IMR-90 (cell line): ENCODE results near the gene GATA2. TPM values are rescaled to one million over a fixed set of nuclear protein-coding genes. Genes with fewer than 3 reads are reported as not detected.

Experiments
- ATAC-seq: fragments of 200-7000 bp; cut with Tn5 transposase; 2 replicates; pipeline ENCODE4 v1.9.1; 2020; ENCODE audit warnings: low read depth, mild to moderate bottlenecking, moderate library complexity
- BruUV-seq: library from RNA; stranded (reverse); fragments of 400-500 nt; replicated peaks from 2 replicates; lab custom pipeline; 2021; lab: Mats Ljungman, UMichigan
- CTCF ChIA-PET: fragments of 300-600 bp; formaldehyde crosslinking; extraction: SDS; loops from one replicate; lab custom pipeline; 2021; ENCODE audit warnings: antibody characterized with exemption; lab: Yijun Ruan, JAX
- POLR2A ChIA-PET: fragments of 300-600 bp; sonication (Branson Sonifier 250); formaldehyde crosslinking; loops from one replicate; lab custom pipeline; 2022; ENCODE audit warnings: antibody characterized with exemption; ENCODE audit not compliant: unreplicated experiment; lab: Charles Lee
- DNase-seq: peaks from one replicate; pipeline ENCODE4 v3.0.0; 2013
- H2AFZ ChIP-seq: replicated peaks from 2 replicates; pipeline ENCODE3; 2013; ENCODE audit warnings: low read length, mild to moderate bottlenecking; ENCODE audit not compliant: poor library complexity
- H2AK5ac ChIP-seq: 2 replicates; pipeline ENCODE4 v1.6.1; 2013; ENCODE audit warnings: low read depth, low read length, inconsistent platforms
- H2AK9ac ChIP-seq: replicated peaks from 2 replicates; pipeline ENCODE3; 2013; ENCODE audit warnings: mild to moderate bottlenecking, low read depth, low read length, moderate library complexity; ENCODE audit not compliant: poor library complexity
- H2BK120ac ChIP-seq: 2 replicates; pipeline ENCODE4 v1.6.1; 2013; ENCODE audit warnings: low read depth, low read length, inconsistent platforms
- H2BK15ac ChIP-seq: 3 replicates; pipeline ENCODE4 v1.6.1; 2013; ENCODE audit warnings: low read depth, low read length, inconsistent platforms
- H2BK20ac ChIP-seq: 2 replicates; pipeline ENCODE4 v1.6.1; 2013; ENCODE audit warnings: low read depth, mild to moderate bottlenecking, inconsistent platforms, low read length, moderate library complexity
- H2BK5ac ChIP-seq: 2 replicates; pipeline ENCODE4 v1.6.1; 2013; ENCODE audit warnings: mild to moderate bottlenecking, low read depth, low read length, inconsistent platforms; ENCODE audit not compliant: poor library complexity, severe bottlenecking
- H3K14ac ChIP-seq: replicated peaks from 2 replicates; pipeline ENCODE4 v1.6.1; 2013; ENCODE audit warnings: low read depth, low read length, inconsistent platforms
- H3K18ac ChIP-seq: 2 replicates; pipeline ENCODE4 v1.6.1; 2013; ENCODE audit warnings: low read depth, low read length, control low read depth
- H3K23ac ChIP-seq: 2 replicates; pipeline ENCODE4 v1.6.1; 2013; ENCODE audit warnings: low read depth, low read length, inconsistent platforms
- H3K27ac ChIP-seq: 2 replicates; pipeline ENCODE4 v1.5.1; 2013; ENCODE audit warnings: mild to moderate bottlenecking, control low read depth, low read length; ENCODE audit not compliant: insufficient read depth
- H3K27me3 ChIP-seq: 2 replicates; pipeline ENCODE4 v1.6.1; 2013; ENCODE audit warnings: low read length; ENCODE audit not compliant: control insufficient read depth, insufficient read depth
- H3K36me3 ChIP-seq: 2 replicates; pipeline ENCODE4 v1.6.1; 2013; ENCODE audit warnings: low read length, mixed read lengths; ENCODE audit not compliant: control insufficient read depth, insufficient read depth
- H3K4ac ChIP-seq: 2 replicates; pipeline ENCODE4 v1.6.1; 2013; ENCODE audit warnings: low read depth, low read length, inconsistent platforms
- H3K4me1 ChIP-seq: 2 replicates; pipeline ENCODE4 v1.6.1; 2013; ENCODE audit warnings: low read length, mixed read lengths; ENCODE audit not compliant: control insufficient read depth, insufficient read depth
- H3K4me2 ChIP-seq: 2 replicates; pipeline ENCODE4 v1.6.1; 2013; ENCODE audit warnings: low read depth, mild to moderate bottlenecking, control low read depth, low read length, moderate library complexity
- H3K4me3 ChIP-seq: 2 replicates; pipeline ENCODE4 v1.5.1; 2013; ENCODE audit warnings: low read depth, mild to moderate bottlenecking, control low read depth, low read length, moderate library complexity; ENCODE audit not compliant: insufficient read depth
- H3K56ac ChIP-seq: 2 replicates; pipeline ENCODE4 v1.6.1; 2013; ENCODE audit warnings: low read length, inconsistent platforms; ENCODE audit not compliant: insufficient read depth; ENCODE audit errors: extremely low read depth
- H3K79me1 ChIP-seq, 2 experiments: 2 replicates each; pipeline ENCODE4 v1.6.1; 2013; ENCODE audit warnings: low read length in 2 of 2, inconsistent platforms in 1 of 2, low read depth in 1 of 2
- H3K9ac ChIP-seq: 2 replicates; pipeline ENCODE4 v1.6.1; 2013; ENCODE audit warnings: low read depth, low read length, control low read depth
- H3K9me1 ChIP-seq: 2 replicates; pipeline ENCODE4 v1.6.1; 2013; ENCODE audit warnings: low read length, inconsistent platforms; ENCODE audit not compliant: insufficient read depth
- H3K9me3 ChIP-seq: 2 replicates; pipeline ENCODE4 v1.6.1; 2013; ENCODE audit warnings: low read length; ENCODE audit not compliant: control insufficient read depth, insufficient read depth
- H4K20me1 ChIP-seq: 2 replicates; pipeline ENCODE4 v1.6.1; 2013; ENCODE audit warnings: low read length, inconsistent platforms; ENCODE audit not compliant: insufficient read depth
- H4K5ac ChIP-seq: 2 replicates; pipeline ENCODE4 v1.6.1; 2013; ENCODE audit warnings: mild to moderate bottlenecking, low read depth, low read length, control low read depth
- H4K8ac ChIP-seq, 2 experiments: 2 replicates each; pipeline ENCODE4 v1.6.1; 2013; ENCODE audit warnings: low read depth in 2 of 2, low read length in 2 of 2, control low read depth in 1 of 2, inconsistent platforms in 1 of 2
- H4K91ac ChIP-seq: 2 replicates; pipeline ENCODE4 v1.6.1; 2013; ENCODE audit warnings: low read depth, low read length, inconsistent platforms; ENCODE audit not compliant: insufficient read depth
- BHLHE40 ChIP-seq: fragments of 150-350 bp; IDR thresholded peaks from 2 replicates; pipeline ENCODE4 v1.6.1; 2016; ENCODE audit warnings: mild to moderate bottlenecking, low read depth, low read length
- CEBPB ChIP-seq: IDR thresholded peaks from 2 replicates; pipeline ENCODE4 v1.6.1; 2012; ENCODE audit warnings: low read depth, low read length, improper control_type of control experiment
- CHD1 ChIP-seq: IDR thresholded peaks from 2 replicates; pipeline ENCODE4 v1.6.1; 2012; ENCODE audit warnings: low read depth, low read length, improper control_type of control experiment
- FOS ChIP-seq: fragments of 150-350 bp; IDR thresholded peaks from 2 replicates; pipeline ENCODE4 v1.6.1; 2016; ENCODE audit warnings: low read depth, low read length
- MAFK ChIP-seq: IDR thresholded peaks from 2 replicates; pipeline ENCODE4 v1.6.1; 2012; ENCODE audit warnings: low read depth, low read length, improper control_type of control experiment
- MAZ ChIP-seq: IDR thresholded peaks from 2 replicates; pipeline ENCODE4 v1.6.1; 2012; ENCODE audit warnings: low read depth, mild to moderate bottlenecking, low read length, improper control_type of control experiment, moderate library complexity, borderline replicate concordance
- MXI1 ChIP-seq: IDR thresholded peaks from 2 replicates; pipeline ENCODE4 v1.6.1; 2012; ENCODE audit warnings: low read depth, mild to moderate bottlenecking, low read length, moderate library complexity, borderline replicate concordance
- NFE2L2 ChIP-seq: fragments of 150-350 bp; IDR thresholded peaks from 2 replicates; pipeline ENCODE4 v1.6.1; 2016; ENCODE audit warnings: low read depth, mild to moderate bottlenecking, low read length
- POLR2A ChIP-seq: IDR thresholded peaks from 2 replicates; pipeline ENCODE4 v1.6.1; 2012; ENCODE audit warnings: mild to moderate bottlenecking, low read depth, low read length
- RAD21 ChIP-seq: IDR thresholded peaks from 2 replicates; pipeline ENCODE4 v1.6.1; 2012; ENCODE audit warnings: low read length, improper control_type of control experiment
- RCOR1 ChIP-seq: IDR thresholded peaks from 2 replicates; pipeline ENCODE4 v1.6.1; 2012; ENCODE audit warnings: mild to moderate bottlenecking, low read length, improper control_type of control experiment; ENCODE audit not compliant: insufficient replicate concordance
- RFX5 ChIP-seq: IDR thresholded peaks from 2 replicates; pipeline ENCODE4 v1.8.0; 2012; ENCODE audit warnings: low read depth, mild to moderate bottlenecking, low read length, moderate library complexity
- SMC3 ChIP-seq: fragments of 150-350 bp; IDR thresholded peaks from 2 replicates; pipeline ENCODE4 v1.6.1; 2016; ENCODE audit warnings: low read depth, mild to moderate bottlenecking, antibody characterized with exemption, low read length, moderate library complexity
- WGBS, 2 experiments: methylation state at CpG; one replicate each; pipeline versions ENCODE4 v1.1.5 to v1.1.7; 2013; ENCODE audit warnings: missing lambda C conversion rate in 2 of 2; ENCODE audit not compliant: insufficient read length in 1 of 2; ENCODE audit errors: extremely low coverage in 2 of 2; 5-methylcytosine and 5-hydroxymethylcytosine counted together
- dilution Hi-C: fragments of 300-500 bp; cut with HindIII; formaldehyde crosslinking; loops from one replicate; pipeline ENCODE4 v1.14.3; 2018; ENCODE audit warnings: low sequenced_read_pairs; ENCODE audit not compliant: unreplicated experiment
- in situ Hi-C: fragments of 300-500 bp; cut with MboI; formaldehyde crosslinking; loops from 3 replicates; pipeline ENCODE4 v1.14.3; 2019; ENCODE audit warnings: low sequenced_read_pairs, inconsistent platforms, mixed read lengths
- intact Hi-C: fragments of 100-400 bp; cut with micrococcal nuclease; formaldehyde crosslinking; loops from 2 replicates; pipeline ENCODE4 v1.10.0; 2022
- polyA plus RNA-seq, 3 experiments: library from polyadenylated mRNA; depleted of rRNA; stranded (reverse); fragments of >200 nt; gene quantifications; 2 replicates each; pipeline ENCODE4 v1.2.3, GENCODE V29; 2012; ENCODE audit warnings: low replicate concordance in 1 of 3
- total RNA-seq: library from RNA; depleted of rRNA; stranded (reverse); fragments of >200 nt; gene quantifications from 2 replicates; pipeline ENCODE4 v1.2.3, GENCODE V29; 2012
- TF ChIP-seq, protein P1 (sequence below): conservative IDR thresholded peaks from 2 replicates; pipeline ENCODE4 v1.5.1; 2012; ENCODE audit warnings: mild to moderate bottlenecking, low read depth, low read length, improper control_type of control experiment
- TF ChIP-seq, protein P2 (sequence below): fragments of 150-350 bp; IDR thresholded peaks from 2 replicates; pipeline ENCODE4 v1.6.1; 2017; ENCODE audit warnings: mild to moderate bottlenecking, antibody characterized with exemption, low read length, low read depth

Gene GATA2
- total and polyA plus RNA-seq, 2 of the 4 experiments (the other 2 are of a cell fraction), result 2.2 to 13.5 TPM

DNA sequence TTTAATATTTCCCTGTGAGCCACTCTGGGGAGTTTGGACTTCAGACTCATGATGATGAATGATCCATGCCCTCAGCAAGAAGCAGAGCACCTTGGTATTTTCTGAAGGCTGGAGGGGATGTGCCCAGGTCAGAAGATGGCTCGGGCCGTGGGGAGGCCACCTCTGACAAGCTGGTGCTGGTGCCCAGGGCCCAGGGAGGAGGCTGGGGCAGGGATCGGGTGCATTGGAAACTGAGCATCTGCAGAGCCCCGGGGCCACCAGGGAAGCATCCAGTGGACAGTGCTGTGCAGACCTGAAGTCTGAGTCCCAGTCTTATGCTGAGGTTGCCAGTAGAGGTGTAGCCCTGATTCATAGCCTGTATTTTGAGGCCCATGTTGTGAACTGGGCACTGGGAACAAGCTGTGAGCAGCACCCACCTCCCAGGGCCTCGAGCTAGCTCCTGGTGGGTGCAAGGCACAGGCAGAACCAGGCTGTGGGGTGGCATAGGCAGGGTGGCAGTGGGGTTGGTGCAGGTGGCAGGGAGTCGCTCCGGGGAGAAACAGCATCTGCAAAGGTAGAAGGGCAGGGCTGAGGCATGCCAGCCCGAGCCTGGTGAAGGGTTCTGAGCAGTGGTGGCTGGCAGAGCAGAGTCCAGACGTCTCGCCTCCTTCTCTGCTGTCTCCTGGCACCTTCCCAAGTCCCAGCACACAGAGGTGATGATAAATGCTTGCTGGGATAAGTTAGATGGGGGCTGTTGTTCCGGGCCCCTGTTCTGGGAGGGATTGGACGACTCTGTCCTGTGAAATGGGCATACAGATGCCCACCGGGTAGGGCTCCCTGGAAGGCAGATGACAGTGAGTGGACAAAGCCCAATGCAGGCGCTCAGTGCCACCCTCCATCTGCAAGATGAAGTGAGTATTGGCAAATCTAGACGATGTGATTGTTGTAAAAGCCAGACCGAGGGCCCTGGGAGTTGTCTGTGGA, 36.9 kb downstream of the GATA2 start:
- Histone ChIP-seq H3K4me2 (no peak overlapping the region), H2BK5ac (no peak overlapping the region), H3K36me3 (no peaks in the 10 kb centered on the region), H3K56ac (no peak overlapping the region), H4K91ac (no peak overlapping the region), H3K27me3 (peaks cover 76% of the 10 kb centered on the region), H3K4me1 (no peaks in the 10 kb centered on the region), H3K27ac (no peak overlapping the region), H3K9me1 (no peaks in the 10 kb centered on the region), H2BK20ac (no peak overlapping the region), H3K4me3 (no peak overlapping the region), H3K79me1 (no peaks in the 10 kb centered on the region), H2BK120ac (no peak overlapping the region), H3K14ac (no peak overlapping the region), H2BK15ac (no peak overlapping the region), H3K18ac (no peak overlapping the region), H3K9ac (no peak overlapping the region), H2AFZ (no peak overlapping the region), H2AK5ac (no peak overlapping the region), H2AK9ac (no peak overlapping the region), H4K8ac (no peak overlapping the region), H3K23ac (no peak overlapping the region), H4K5ac (no peak overlapping the region), H4K20me1 (no peaks in the 10 kb centered on the region; the same call in 1 of the 2 replicates), H3K4ac (no peak overlapping the region), H3K9me3 (peaks cover 2% of the 10 kb centered on the region; the same call in 1 of the 2 replicates)
- dilution Hi-C loops (no loop called here), in situ Hi-C loops (no loop called here), intact Hi-C loops (no loop called here)
- ChIA-PET CTCF (no interaction called here), POLR2A (no interaction called here)
- no TSS peak for BruUV-seq
- DNase-seq (no peak), ATAC-seq (no peak)
- WGBS, 2 experiments, result 55% methylated on average over 6 of the region's 16 CpGs; no CpG with 5 or more reads in 1 of the 2 experiments
- TF ChIP-seq, protein P1, sequence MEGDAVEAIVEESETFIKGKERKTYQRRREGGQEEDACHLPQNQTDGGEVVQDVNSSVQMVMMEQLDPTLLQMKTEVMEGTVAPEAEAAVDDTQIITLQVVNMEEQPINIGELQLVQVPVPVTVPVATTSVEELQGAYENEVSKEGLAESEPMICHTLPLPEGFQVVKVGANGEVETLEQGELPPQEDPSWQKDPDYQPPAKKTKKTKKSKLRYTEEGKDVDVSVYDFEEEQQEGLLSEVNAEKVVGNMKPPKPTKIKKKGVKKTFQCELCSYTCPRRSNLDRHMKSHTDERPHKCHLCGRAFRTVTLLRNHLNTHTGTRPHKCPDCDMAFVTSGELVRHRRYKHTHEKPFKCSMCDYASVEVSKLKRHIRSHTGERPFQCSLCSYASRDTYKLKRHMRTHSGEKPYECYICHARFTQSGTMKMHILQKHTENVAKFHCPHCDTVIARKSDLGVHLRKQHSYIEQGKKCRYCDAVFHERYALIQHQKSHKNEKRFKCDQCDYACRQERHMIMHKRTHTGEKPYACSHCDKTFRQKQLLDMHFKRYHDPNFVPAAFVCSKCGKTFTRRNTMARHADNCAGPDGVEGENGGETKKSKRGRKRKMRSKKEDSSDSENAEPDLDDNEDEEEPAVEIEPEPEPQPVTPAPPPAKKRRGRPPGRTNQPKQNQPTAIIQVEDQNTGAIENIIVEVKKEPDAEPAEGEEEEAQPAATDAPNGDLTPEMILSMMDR, result no peak
- TF ChIP-seq SMC3 (no peak), MAFK (no peak), NFE2L2 (no peak), MXI1 (no peak), RAD21 (no peak), CEBPB (no peak), RCOR1 (no peak), MAZ (no peak), FOS (no peak), CHD1 (no peak), POLR2A (no peak), BHLHE40 (no peak), RFX5 (no peak)
- TF ChIP-seq, protein P2, sequence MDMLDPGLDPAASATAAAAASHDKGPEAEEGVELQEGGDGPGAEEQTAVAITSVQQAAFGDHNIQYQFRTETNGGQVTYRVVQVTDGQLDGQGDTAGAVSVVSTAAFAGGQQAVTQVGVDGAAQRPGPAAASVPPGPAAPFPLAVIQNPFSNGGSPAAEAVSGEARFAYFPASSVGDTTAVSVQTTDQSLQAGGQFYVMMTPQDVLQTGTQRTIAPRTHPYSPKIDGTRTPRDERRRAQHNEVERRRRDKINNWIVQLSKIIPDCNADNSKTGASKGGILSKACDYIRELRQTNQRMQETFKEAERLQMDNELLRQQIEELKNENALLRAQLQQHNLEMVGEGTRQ, result no peak
